ENCODE measurements around the gene CDK2AP2. TPM values are rescaled to one million over a fixed set of nuclear protein-coding genes. Genes with fewer than 3 reads are reported as not detected.
"Not testable (repeated sequence)": the region's sequence is repeated elsewhere in the genome, so short reads cannot be mapped to it uniquely, and the experiment has no call there.

CDK2AP2 gene
- 10 to 100 TPM; 41.8 to 46.4 TPM for total RNA-seq
- 10 to 100 TPM; 75.9 to 96.8 (median 79.5) TPM for polyA plus RNA-seq
- total RNA-seq = 21.2 to 50.4 (median 31.8) reads per million in 6 experiments

GRCh38 chr11:67507864-67508485, at the start of gene CDK2AP2:
Gene CDK2AP2, minus strand, starts transcription at chr11:67508162. Its CDS starts 80 bp downstream, at chr11:67508082.
- Mint-ChIP-seq H3K36me3 (peaks cover 0 to 2% (median 0%) of the 10 kb centered on the region in 3 donors), H3K4me1 (peaks cover 26 to 47% (median 39%) of the 10 kb centered on the region in 4 donors), H3K27ac (peak within 1 kb of the TSS; percentile 83 to 99 (median 97)), H3K9me3 (no peaks in the 10 kb centered on the region), H3K27me3 (peaks cover 0 to 5% (median under 1%) of the 10 kb centered on the region in 5 donors), H3K4me3 (peak within 1 kb of the TSS; percentile 81 to 94 (median 92))
- POLR2A ChIA-PET = interaction anchor here (0.6 to 2.4 kb wide), 19 partner anchors 12 to 389 kb away, joined by 3 to 22 read pairs (median 5); partner anchors contain the start of genes AIP, CLCF1, KDM2A and POLD4
- DNase-seq (peak in 9 of 10 donors; percentile 92 to 99 (median 96)), ATAC-seq (peak; percentile 74)

- POLR2A ChIA-PET = no interaction called here
Observed at GRCh38 chr11:67556244-67556643, 48.3 kb upstream of the CDK2AP2 start.

GRCh38 chr11:67551697-67552096, 43.7 kb upstream of the CDK2AP2 start:
- DNase-seq, H3K4me3 Mint-ChIP-seq, H3K4me1 Mint-ChIP-seq, H3K27me3 Mint-ChIP-seq, H3K36me3 Mint-ChIP-seq, POLR2A ChIA-PET, ATAC-seq, H3K27ac Mint-ChIP-seq: not testable (repeated sequence)
- H3K9me3 Mint-ChIP-seq = peaks cover 0 to 10% (median 0%) of the 10 kb centered on the region in 9 donors

More at GRCh38 chr11:67556244-67556643, 48.3 kb upstream of the CDK2AP2 start:
- no peaks in the 10 kb centered on the region for H3K4me1 Mint-ChIP-seq
- no peak for ATAC-seq
- H3K9me3 Mint-ChIP-seq = peaks cover 0 to 4% (median 0%) of the 10 kb centered on the region in 9 donors
- no peak for DNase-seq
- peaks cover 0 to 11% (median 5%) of the 10 kb centered on the region in 5 donors for H3K27me3 Mint-ChIP-seq
- H3K27ac Mint-ChIP-seq = no peak overlapping the region
- no peak overlapping the region for H3K4me3 Mint-ChIP-seq
- H3K36me3 Mint-ChIP-seq = no peaks in the 10 kb centered on the region

- ATAC-seq = no peak
- POLR2A ChIA-PET = no interaction called here
- H3K4me3 Mint-ChIP-seq = no peak overlapping the region
- no peaks in the 10 kb centered on the region for H3K36me3 Mint-ChIP-seq
- peaks cover 0 to 10% (median 0%) of the 10 kb centered on the region in 9 donors for H3K9me3 Mint-ChIP-seq
- no peak overlapping the region for H3K27ac Mint-ChIP-seq
- H3K4me1 Mint-ChIP-seq = no peaks in the 10 kb centered on the region
- peaks cover 0 to 2% (median 0%) of the 10 kb centered on the region in 5 donors for H3K27me3 Mint-ChIP-seq
- no peak for DNase-seq
Observed at GRCh38 chr11:67551127-67551526, 43.2 kb upstream of the CDK2AP2 start.

GRCh38 chr11:67548555-67549110, 40.7 kb upstream of the CDK2AP2 start:
- Mint-ChIP-seq H3K36me3 (no peaks in the 10 kb centered on the region), H3K9me3 (peaks cover 0 to 10% (median 0%) of the 10 kb centered on the region in 9 donors), H3K27me3 (peaks cover 0 to 2% (median 0%) of the 10 kb centered on the region in 5 donors), H3K4me3 (no peak overlapping the region), H3K4me1 (no peaks in the 10 kb centered on the region), H3K27ac (no peak overlapping the region)
- ATAC-seq = no peak
- POLR2A ChIA-PET = interaction anchor here (0.6 kb wide), 1 partner anchor 241 kb away, joined by 3 read pairs; no protein-coding TSS in a partner anchor
- no peak for DNase-seq

GRCh38 chr11:67548112-67548511, 40.1 kb upstream of the CDK2AP2 start:
- H3K9me3 Mint-ChIP-seq = peaks cover 0 to 10% (median 0%) of the 10 kb centered on the region in 9 donors
- H3K27ac Mint-ChIP-seq, DNase-seq, H3K4me1 Mint-ChIP-seq, POLR2A ChIA-PET, H3K27me3 Mint-ChIP-seq, ATAC-seq, H3K4me3 Mint-ChIP-seq, H3K36me3 Mint-ChIP-seq: not testable (repeated sequence)

GRCh38 chr11:67545280-67545679, 37.3 kb upstream of the CDK2AP2 start:
- Mint-ChIP-seq H3K4me3 (no peak overlapping the region), H3K9me3 (peaks cover 0 to 2% (median 0%) of the 10 kb centered on the region in 9 donors), H3K36me3 (no peaks in the 10 kb centered on the region), H3K27me3 (peaks cover 0 to 2% (median 0%) of the 10 kb centered on the region in 5 donors), H3K4me1 (no peaks in the 10 kb centered on the region), H3K27ac (no peak overlapping the region)
- ATAC-seq = no peak
- no peak for DNase-seq
- POLR2A ChIA-PET = interaction anchor here (0.6 kb wide), 1 partner anchor 266 kb away, joined by 3 read pairs; no protein-coding TSS in a partner anchor

- Mint-ChIP-seq H3K27ac (no peak overlapping the region), H3K36me3 (no peaks in the 10 kb centered on the region), H3K27me3 (peaks cover 0 to 3% (median 0%) of the 10 kb centered on the region in 5 donors), H3K4me3 (no peak overlapping the region), H3K9me3 (no peaks in the 10 kb centered on the region), H3K4me1 (no peaks in the 10 kb centered on the region)
- POLR2A ChIA-PET = interaction anchor here (0.6 kb wide), 1 partner anchor 265 kb away, joined by 3 read pairs; no protein-coding TSS in a partner anchor
- ATAC-seq (no peak), DNase-seq (no peak)
Observed at GRCh38 chr11:67544616-67545242, 36.8 kb upstream of the CDK2AP2 start.

- DNase-seq = no peak
Observed at GRCh38 chr11:67543585-67543984, 35.6 kb upstream of the CDK2AP2 start.

GRCh38 chr11:67542971-67543370, 35.0 kb upstream of the CDK2AP2 start:
- Mint-ChIP-seq H3K36me3 (no peaks in the 10 kb centered on the region), H3K4me3 (no peak overlapping the region), H3K9me3 (no peaks in the 10 kb centered on the region), H3K27me3 (peaks cover 0 to 3% (median 2%) of the 10 kb centered on the region in 5 donors), H3K27ac (no peak overlapping the region), H3K4me1 (no peaks in the 10 kb centered on the region)
- no peak for DNase-seq
- ATAC-seq = no peak
- POLR2A ChIA-PET = no interaction called here

More at GRCh38 chr11:67543585-67543984, 35.6 kb upstream of the CDK2AP2 start:
- H3K9me3 Mint-ChIP-seq = no peaks in the 10 kb centered on the region
- ATAC-seq = no peak
- peaks cover 0 to 3% (median 0%) of the 10 kb centered on the region in 5 donors for H3K27me3 Mint-ChIP-seq
- no peaks in the 10 kb centered on the region for H3K4me1 Mint-ChIP-seq
- H3K4me3 Mint-ChIP-seq = no peak overlapping the region
- no peaks in the 10 kb centered on the region for H3K36me3 Mint-ChIP-seq
- peak overlapping the region in 1 of 10 donors; percentile 34 for H3K27ac Mint-ChIP-seq
- POLR2A ChIA-PET = no interaction called here

GRCh38 chr11:67542169-67542568, 34.2 kb upstream of the CDK2AP2 start:
- no peak for DNase-seq
- H3K9me3 Mint-ChIP-seq = no peaks in the 10 kb centered on the region
- H3K36me3 Mint-ChIP-seq = no peaks in the 10 kb centered on the region
- ATAC-seq = no peak
- H3K27ac Mint-ChIP-seq = no peak overlapping the region
- H3K4me1 Mint-ChIP-seq = no peaks in the 10 kb centered on the region
- H3K27me3 Mint-ChIP-seq = peaks cover 0 to 3% (median 2%) of the 10 kb centered on the region in 5 donors
- POLR2A ChIA-PET = no interaction called here
- H3K4me3 Mint-ChIP-seq = no peak overlapping the region

- no peak overlapping the region for H3K4me3 Mint-ChIP-seq
- H3K4me1 Mint-ChIP-seq = no peaks in the 10 kb centered on the region
- peaks cover 0 to 3% (median 0%) of the 10 kb centered on the region in 5 donors for H3K27me3 Mint-ChIP-seq
- no peaks in the 10 kb centered on the region for H3K36me3 Mint-ChIP-seq
- no peak for DNase-seq
- peaks cover 0 to 1% (median 0%) of the 10 kb centered on the region in 9 donors for H3K9me3 Mint-ChIP-seq
- POLR2A ChIA-PET = no interaction called here
- H3K27ac Mint-ChIP-seq = peak overlapping the region in 1 of 10 donors; percentile 87
- ATAC-seq = no peak
Observed at GRCh38 chr11:67541198-67541597, 33.2 kb upstream of the CDK2AP2 start.

- ATAC-seq (no peak), DNase-seq (no peak)
- no peak overlapping the region for H3K4me3 Mint-ChIP-seq
- peaks cover 0 to 5% (median 1%) of the 10 kb centered on the region in 9 donors for H3K9me3 Mint-ChIP-seq
- H3K27me3 Mint-ChIP-seq = peaks cover 0 to 3% (median 0%) of the 10 kb centered on the region in 5 donors
- H3K27ac Mint-ChIP-seq = no peak overlapping the region
- H3K4me1 Mint-ChIP-seq = no peaks in the 10 kb centered on the region
- H3K36me3 Mint-ChIP-seq = peaks cover 0 to 2% (median 2%) of the 10 kb centered on the region in 3 donors
- POLR2A ChIA-PET = no interaction called here
Observed at GRCh38 chr11:67539550-67539949, 31.6 kb upstream of the CDK2AP2 start.

Measured in naive thymus-derived CD8-positive, alpha-beta T cell (primary cell).